Measurements from ENCODE around the gene FBXW12. TPM values are rescaled to one million over a fixed set of nuclear protein-coding genes. Genes with fewer than 3 reads are reported as not detected.

The FBXW12 gene
- total RNA-seq, 1 donor: under 0.01 TPM

DNA sequence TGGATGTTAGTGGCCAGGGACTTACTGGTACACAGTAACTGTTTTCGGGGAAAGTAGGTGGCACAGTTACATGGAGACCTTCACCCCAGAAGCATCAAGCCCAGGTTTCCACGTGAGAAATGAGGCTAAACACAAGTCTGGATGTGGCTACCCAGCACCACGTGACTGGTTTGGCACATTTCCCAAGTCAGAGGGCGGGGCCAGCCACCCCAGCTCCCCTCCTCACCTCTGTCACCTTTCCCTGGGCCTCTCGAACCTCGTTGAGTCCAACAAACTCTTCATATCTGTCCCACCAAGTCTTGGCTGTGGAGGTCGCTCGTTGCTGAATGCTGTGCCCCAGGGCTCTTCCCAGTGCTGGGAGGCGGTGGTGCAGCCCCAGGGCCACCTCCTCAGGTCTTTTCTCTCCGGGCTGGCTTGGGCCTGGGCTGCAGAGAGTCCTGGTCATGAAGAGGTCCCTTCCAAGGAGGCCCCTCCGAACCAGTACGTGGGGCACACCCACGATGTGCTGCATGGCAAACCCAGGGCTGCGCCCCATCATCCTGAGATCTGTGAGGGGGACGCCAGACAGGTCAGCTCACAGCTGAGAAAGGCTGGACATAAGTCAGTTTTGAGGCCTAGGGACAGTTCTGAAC, 62.7 kb downstream of the FBXW12 start:
- DNase-seq (ENCODE audit: low read depth in 2 of 3, low spot score in 2 of 3): no peak

- no peak for DNase-seq (ENCODE audit: low read depth in 2 of 3, low spot score in 2 of 3)
Observed at GRCh38 chr3:48435223-48435595, 63.2 kb downstream of the FBXW12 start.

DNA sequence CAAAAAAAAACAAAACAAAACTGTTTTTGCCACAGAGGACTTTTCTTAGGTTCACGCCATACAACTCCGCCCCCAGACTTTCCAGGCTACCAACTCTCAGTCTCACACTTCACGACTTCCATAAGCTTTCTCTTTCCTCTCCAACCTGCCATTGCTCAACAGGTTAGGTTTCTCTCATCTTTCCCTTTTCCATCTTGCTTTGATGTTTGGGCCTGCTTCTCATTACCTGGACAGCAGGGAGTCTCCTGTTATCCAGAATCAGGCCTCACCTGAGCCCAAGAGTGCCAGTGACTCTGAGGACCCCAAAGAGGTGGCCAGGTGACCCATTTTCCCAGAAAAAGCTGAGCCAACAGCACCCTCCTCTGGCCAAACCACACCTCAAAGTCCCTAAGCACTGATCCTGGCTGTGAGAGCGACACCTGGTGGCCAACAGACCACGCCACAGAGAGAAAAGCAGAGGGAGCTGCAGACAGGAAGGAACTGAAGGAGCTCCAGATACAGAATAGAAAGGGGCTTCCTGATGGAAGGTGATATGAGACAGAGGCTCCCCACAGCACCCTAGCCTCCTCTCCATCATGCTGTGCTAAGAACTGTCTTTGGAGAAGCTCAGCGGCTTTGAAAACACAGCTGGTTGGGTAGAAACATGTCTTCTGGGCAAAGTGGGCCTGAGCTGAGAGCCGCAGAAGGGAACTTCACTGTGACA, 63.9 kb downstream of the FBXW12 start:
- DNase-seq (ENCODE audit: low read depth in 2 of 3, low spot score in 2 of 3): peak; percentile 87 to 92 (median 89)

DNA sequence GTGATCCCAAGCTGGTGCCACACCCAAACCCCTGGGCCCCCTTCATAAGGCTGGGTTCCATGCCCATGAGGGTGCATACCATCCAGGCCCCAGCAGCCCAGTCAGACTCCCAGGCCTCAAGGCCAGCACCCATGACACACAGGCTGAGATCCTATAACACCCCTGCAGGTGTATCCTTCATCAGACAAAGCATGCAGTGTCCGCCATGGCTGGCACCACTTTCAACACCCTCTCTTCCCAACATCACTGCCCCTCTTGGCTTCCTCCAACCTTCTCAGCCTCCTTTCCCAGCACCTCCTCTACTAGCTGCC, 64.4 kb downstream of the FBXW12 start:
- DNase-seq (ENCODE audit: low read depth in 2 of 3, low spot score in 2 of 3): no peak

GRCh38 chr3:48436855-48437254, 64.8 kb downstream of the FBXW12 start:
- no peak for DNase-seq (ENCODE audit: low read depth in 2 of 3, low spot score in 2 of 3)

GRCh38 chr3:48437812-48438211, 65.8 kb downstream of the FBXW12 start:
- no peak for DNase-seq (ENCODE audit: low read depth in 2 of 3, low spot score in 2 of 3)

- peak; percentile 93 to 97 (median 96) for DNase-seq (ENCODE audit: low read depth in 2 of 3, low spot score in 2 of 3)
Observed at GRCh38 chr3:48439820-48440589, 68.0 kb downstream of the FBXW12 start, which contains the start of the genes CCDC51 and TMA7. TSS of gene CCDC51 (minus strand) at chr3:48440119. CDS start at chr3:48435128, 4,991 bp downstream. TSS of gene TMA7 (plus strand) at chr3:48440257. CDS start at chr3:48440297, 40 bp downstream.

DNA sequence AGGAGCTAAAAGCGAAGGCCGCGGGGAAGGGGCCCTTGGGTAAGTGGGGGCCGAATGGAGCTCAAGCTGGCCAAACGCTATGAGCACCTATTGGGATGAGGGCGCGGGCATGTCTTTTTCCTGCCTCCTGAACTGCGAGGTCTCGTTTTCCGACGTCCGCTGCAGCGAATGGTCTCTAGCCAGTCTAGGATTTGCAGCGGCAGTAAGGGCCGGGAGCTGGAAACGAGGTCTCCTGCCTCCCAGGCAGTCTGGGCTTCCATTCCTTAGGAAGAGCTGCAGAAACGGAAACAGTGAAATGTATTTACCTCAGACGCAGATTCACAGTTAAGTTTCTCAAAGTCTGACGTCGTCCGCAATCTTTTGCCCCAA, 68.6 kb downstream of the FBXW12 start:
- no peak for DNase-seq (ENCODE audit: low read depth in 2 of 3, low spot score in 2 of 3)

DNA sequence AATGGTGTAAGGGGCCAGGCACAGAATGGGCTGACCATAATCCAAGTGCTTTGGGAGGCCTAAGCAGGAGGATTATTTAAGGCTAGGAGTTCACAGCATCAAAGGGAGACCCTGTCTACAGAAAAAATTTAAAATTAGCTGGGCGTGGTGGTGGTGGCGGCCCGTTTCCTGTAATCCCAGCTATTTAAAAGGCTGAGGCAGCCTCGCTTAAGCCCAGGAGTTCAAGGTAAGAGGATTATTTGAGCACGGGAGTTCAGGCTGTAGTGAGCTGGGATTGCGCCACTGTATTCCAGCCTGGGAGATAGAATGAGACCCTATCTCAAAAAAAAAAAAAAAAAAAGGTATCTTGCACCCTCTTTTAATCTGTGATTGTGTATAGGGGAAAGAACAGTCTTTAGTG, 69.9 kb downstream of the FBXW12 start:
- DNase-seq (ENCODE audit: low read depth in 2 of 3, low spot score in 2 of 3): no peak

Small RNA genes within 50 kb of the gene (small RNA-seq; reads per million reads assigned to genes)
- gene RN7SL321P: not detected

Other genes with a start within 250 kb of the FBXW12 start
- 5.9 TPM for gene CDC25A, start 183.8 kb upstream of the FBXW12 start, total RNA-seq
- gene CAMP, start 148.7 kb upstream of the FBXW12 start, total RNA-seq: not detected
- gene ZNF589, start 131.1 kb upstream of the FBXW12 start, total RNA-seq: 8.1 TPM
- gene NME6, start 70.9 kb upstream of the FBXW12 start, total RNA-seq: 34.2 TPM
- not detected for gene SPINK8, start 38.6 kb upstream of the FBXW12 start, total RNA-seq
- gene PLXNB1, start 57.9 kb downstream of the FBXW12 start, total RNA-seq: 20.7 TPM
- 15.6 TPM for gene CCDC51, start 67.9 kb downstream of the FBXW12 start, total RNA-seq
- gene TMA7, start 68.0 kb downstream of the FBXW12 start, total RNA-seq: 25.0 TPM
- 12.9 TPM for gene ATRIP, start 74.5 kb downstream of the FBXW12 start, total RNA-seq
- 232 TPM for gene SHISA5, start 132.0 kb downstream of the FBXW12 start, total RNA-seq
- gene PFKFB4, start 184.6 kb downstream of the FBXW12 start, total RNA-seq: 10.8 TPM
- under 0.01 TPM for gene UCN2, start 191.6 kb downstream of the FBXW12 start, total RNA-seq
- 0.27 TPM for gene COL7A1, start 223.1 kb downstream of the FBXW12 start, total RNA-seq
- 397 TPM for gene UQCRC1, start 237.4 kb downstream of the FBXW12 start, total RNA-seq
- gene TMEM89, start 249.6 kb downstream of the FBXW12 start, total RNA-seq: not detected

Measured in hematopoietic multipotent progenitor cell (in vitro differentiated cells).